ENCODE data around the gene PA2G4.
"Not testable (repeated sequence)": the region's sequence is repeated elsewhere in the genome, so short reads cannot be mapped to it uniquely, and the experiment has no call there.

PA2G4 gene

DNA sequence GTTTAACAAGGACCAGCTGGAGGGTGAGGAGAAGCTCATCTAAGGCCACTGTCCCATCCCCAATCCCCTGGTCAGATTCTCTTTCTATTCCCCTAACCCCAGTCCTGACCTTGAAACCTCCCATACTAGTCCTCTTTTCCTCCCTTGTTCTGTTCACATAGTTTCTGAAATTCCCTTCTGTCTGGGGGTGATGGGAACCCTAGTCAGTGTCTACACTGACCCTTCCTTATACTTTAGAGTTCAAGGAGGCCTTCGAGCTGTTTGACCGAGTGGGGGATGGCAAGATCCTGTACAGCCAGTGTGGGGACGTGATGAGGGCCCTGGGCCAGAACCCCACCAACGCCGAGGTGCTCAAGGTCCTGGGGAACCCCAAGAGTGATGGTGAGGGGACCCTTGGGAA lies 50.5 kb downstream of the PA2G4 start:
- no peak for DNase-seq

DNA sequence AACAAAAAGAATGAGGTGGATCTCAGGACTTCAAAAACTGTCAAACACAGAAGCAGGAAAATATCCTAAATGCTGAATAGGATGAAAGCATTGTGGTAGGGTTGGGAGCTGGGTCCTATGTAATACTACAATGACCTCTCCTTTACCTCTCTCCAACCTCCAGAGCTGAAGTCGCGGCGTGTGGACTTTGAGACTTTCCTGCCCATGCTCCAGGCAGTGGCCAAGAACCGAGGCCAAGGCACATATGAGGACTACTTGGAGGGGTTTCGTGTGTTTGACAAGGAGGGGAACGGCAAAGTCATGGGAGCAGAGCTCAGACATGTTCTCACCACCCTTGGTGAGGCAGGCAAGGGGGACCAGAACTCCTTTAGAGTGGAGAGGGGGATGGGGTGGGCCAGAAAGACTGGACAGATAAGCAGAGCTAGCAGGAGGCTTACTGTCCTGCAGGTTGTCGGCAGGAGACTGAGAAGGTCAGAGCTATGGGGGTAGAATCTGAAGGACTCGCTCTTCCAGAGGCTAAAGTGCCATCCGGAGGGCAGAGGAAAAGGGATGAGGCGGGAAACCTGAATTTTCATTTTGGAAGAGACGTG lies 51.0 kb downstream of the PA2G4 start:
- DNase-seq = no peak

DNA sequence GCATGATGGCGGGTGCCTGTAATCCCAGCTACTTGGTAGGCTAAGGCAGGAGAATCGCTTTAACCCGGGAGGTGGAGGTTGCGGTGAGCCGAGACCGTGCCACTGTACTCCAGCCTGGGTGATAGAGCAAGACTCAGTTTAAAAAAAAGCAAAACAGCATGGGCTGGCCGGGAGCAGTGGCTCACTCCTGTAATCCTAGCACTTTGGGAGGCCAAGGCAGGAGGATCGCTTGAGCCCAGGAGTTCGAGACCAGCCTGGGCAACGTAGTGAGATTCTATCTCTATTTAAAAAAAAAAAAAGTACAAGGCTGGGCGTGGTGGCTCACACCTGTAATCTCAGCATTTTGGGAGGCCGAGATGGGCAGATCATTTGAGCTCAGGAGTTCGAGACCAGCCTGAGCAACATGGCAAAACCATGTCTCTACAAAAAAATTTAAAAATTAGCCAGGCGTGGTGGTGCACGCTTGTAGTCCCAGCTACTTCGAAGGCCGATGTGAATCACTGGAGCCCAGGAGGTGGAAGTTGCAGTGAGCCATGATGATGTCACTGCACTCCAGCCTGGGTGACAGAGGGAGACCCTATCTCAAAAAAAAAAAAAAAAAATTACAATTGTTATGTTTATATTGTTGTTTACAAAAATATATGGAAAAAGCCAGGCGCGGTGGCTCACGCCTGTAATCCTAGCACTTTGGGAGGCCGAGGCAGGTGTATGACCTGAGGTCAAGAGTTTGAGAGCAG lies 52.3 kb downstream of the PA2G4 start:
- DNase-seq = not testable (repeated sequence)

DNA sequence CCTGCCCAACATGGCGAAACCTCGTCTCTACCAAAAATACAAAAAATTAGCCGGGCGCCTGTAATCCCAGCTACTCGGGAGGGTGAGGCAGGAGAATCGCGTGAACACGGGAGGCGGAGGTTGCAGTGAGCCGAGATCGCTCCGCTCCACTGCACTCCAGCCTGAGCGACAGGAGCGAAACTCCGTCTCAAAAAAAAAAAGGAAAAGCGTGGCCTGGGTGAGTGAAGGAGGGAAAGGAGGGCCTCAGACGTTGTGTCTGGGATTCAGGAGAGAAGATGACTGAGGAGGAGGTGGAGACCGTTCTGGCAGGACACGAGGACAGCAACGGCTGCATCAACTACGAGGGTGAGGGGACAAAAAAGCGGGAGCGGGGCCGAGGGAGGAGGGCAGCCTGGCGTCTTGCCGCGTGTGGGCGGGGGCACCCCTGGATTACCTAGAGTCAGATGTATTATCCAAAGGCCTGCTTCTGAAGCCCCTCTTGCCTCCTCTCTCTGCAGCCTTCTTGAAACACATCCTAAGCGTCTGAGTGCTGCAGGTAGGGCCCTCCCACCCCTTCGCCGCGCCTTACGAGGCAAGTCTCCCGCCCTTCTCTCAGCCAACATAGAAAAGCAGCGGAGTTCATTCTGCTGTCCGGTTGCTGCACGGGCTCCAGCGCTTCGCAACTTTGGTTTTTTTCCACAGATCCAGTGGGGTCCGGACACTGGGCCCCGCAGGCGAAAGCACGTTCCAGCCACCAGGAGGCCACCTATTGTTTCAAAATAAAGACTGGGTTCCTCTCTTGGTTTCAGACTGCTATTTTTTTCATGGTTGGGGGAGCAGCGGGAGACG lies 53.1 kb downstream of the PA2G4 start:
- DNase-seq = peak; percentile 80

DNA sequence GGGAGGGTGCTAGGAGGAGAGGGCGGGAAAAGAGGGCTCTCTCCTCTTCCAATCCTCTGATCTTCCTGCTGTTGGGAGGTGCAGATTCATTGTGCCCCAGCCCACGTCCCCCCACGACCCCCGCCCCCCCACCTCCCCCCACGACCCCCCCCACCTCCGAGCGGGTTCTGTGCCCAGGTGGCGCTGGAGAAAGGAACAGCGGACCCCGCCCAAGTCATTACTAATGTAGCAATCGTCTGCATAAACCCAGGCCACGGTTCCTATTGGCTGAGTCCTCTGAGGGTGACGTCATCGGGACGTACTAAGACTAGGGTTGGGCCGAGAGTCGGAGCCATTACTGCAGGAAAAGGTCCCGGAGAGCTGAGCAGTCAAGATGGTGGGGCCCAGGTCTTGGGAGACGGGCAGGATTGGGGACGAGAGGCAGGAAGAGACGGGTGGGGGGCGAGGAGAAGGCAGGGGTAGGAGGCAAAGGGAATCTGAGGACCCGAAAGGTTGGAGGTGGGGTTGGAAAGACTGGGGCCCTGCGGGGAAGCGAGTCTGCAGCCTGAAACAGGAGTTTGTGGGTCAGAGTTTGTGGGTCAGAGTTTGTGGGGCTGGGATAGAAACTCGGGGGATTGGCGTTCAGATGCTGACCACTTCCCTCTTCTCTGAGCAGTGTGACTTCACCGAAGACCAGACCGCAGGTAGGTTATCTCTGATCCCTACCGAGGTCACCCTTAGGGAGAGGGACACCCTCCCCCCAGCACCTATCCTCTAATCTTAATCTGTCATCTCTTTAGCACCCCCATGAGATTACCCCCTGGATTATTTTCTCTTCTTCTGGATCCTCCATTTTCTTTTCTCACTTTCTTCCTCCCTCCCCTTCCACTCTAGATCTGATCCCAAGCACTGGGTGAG lies 53.9 kb downstream of the PA2G4 start, which contains the start of gene MYL6:
Gene MYL6, plus strand, starts transcription at position 331 of the 897 bp plus-strand sequence. Its CDS starts 43 bp downstream, at position 374.
- DNase-seq = peak; percentile 87

DNA sequence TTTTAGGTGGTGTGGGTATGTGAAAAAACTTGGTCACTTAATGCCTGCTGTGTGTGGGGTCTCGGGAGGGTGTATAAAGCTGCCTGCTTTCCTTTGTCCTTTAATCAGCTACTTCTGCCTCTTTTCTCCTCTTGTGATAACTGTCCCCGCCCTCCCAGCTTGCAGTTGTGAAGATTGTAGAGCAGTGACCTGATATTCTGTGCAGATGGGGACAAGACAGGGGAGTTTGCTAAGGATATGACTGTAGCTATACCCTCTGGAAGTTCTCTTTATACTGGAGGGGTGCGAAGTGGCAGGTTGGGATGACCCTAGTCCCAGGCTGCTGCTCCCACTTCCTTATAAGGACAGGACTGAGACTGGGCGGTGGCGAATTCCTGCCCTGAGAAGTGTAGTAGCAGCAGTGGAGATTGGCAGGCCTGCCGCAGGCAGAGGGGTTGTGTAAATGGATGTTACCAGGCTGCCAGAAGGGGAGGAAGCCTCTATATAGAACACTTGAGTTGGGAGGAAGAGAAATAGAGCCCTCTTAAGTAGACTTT lies 54.6 kb downstream of the PA2G4 start:
- DNase-seq = no peak

DNA sequence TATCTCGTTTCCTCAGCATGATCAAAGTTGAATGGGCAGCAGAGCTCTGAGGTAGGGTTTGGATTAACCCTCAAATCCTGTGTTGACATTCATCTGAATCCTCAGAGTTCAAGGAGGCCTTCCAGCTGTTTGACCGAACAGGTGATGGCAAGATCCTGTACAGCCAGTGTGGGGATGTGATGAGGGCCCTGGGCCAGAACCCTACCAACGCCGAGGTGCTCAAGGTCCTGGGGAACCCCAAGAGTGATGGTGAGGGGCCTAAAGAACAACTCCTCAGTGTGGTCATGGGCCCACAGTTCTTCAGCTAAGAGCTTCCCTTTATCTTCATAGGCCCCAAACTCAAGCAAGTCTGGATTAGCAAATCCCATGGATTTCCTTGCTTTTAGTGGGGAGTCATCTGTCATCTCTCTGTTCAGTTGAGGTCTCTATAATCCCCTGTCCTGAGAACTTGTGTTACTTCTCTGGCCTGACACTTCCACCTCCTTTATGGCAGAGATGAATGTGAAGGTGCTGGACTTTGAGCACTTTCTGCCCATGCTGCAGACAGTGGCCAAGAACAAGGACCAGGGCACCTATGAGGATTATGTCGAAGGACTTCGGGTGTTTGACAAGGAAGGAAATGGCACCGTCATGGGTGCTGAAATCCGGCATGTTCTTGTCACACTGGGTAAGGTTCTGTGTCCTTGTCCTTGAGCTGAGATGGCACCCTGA lies 55.3 kb downstream of the PA2G4 start:
- no peak for DNase-seq

DNA sequence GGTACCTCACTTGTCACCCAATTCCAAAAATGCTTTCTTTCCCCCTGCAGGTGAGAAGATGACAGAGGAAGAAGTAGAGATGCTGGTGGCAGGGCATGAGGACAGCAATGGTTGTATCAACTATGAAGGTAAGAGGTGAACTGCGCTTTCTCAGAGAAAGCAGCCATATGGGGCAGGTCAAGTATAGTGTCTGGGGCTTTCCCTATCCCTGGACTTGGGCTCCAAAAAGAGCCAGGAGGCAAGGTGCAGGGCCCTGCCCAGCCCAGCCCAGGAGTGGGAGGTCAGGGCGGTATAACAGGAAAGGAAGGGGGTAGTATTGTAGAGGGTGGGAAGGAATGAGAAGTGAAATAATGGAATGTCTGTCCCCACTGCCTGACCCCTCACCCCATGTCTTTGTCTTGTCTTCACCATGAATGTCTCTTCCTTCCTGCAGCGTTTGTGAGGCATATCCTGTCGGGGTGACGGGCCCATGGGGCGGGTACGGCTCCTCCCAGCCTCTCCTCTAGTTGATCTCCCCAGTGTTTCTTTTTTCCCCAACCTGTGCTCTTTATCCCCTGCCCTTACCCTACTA lies 55.9 kb downstream of the PA2G4 start:
- DNase-seq = no peak

DNA sequence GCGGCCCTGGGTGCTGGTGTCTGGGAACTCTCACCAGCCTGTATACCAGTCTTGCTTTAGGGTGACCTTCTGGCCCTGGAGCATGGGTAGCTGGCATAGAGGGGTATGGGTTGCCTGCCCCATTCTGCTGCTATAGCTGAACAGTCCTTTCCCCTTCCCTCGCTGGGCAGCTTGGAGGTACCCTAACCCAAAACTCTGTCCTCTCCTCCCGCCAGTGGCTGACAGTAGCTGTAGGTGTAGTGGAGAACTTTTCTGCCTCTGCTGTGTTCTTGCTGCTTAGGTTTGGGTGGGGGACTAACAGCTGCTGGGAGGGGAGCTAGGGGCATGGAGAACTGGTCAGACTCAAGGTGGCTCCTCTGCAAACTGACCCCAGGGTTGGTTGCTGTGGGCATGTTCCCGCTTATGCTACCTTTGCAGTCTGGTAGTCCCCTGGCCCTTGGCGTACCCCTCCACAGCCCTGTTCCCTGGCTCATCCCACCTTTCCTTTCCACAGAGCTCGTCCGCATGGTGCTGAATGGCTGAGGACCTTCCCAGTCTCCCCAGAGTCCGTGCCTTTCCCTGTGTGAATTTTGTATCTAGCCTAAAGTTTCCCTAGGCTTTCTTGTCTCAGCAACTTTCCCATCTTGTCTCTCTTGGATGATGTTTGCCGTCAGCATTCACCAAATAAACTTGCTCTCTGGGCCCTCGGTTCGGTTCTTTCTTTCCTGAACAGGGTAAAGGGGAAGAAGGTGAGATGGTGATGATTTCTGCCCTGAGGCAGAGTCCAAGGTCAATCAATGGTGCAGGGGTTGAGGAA lies 56.7 kb downstream of the PA2G4 start:
- no peak for DNase-seq

DNA sequence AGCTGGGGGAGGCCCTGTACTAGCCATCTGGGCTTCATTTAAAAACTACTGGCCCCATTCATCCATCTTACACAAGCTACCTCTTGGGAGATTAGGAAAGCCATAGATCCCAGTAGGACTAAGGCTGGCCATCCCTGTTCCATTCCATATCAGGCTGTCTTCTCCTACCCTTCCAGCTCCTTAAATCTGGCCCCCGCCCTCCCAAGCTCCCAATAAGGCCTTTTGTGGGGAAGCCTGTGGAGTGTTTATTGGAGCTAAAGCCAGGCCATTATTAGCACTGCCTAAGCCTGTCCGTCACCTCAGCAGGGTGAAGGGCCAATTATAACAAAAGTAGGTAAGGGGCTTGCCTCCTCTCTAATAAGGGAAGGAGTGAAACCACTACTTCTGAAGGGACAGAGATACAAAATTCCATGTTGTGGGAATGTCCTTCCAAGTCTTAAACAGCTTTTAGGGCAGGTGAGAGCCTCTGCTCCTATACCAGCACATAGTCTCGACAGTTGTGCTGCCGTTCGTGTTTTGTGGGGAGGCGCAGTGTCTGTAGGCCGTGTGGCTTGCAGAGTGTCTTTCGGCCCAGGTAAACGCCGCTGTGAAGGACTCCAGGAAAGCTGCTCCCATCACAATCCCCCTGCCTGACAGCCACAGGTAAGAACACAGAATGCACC lies 57.5 kb downstream of the PA2G4 start:
- DNase-seq = no peak

DNA sequence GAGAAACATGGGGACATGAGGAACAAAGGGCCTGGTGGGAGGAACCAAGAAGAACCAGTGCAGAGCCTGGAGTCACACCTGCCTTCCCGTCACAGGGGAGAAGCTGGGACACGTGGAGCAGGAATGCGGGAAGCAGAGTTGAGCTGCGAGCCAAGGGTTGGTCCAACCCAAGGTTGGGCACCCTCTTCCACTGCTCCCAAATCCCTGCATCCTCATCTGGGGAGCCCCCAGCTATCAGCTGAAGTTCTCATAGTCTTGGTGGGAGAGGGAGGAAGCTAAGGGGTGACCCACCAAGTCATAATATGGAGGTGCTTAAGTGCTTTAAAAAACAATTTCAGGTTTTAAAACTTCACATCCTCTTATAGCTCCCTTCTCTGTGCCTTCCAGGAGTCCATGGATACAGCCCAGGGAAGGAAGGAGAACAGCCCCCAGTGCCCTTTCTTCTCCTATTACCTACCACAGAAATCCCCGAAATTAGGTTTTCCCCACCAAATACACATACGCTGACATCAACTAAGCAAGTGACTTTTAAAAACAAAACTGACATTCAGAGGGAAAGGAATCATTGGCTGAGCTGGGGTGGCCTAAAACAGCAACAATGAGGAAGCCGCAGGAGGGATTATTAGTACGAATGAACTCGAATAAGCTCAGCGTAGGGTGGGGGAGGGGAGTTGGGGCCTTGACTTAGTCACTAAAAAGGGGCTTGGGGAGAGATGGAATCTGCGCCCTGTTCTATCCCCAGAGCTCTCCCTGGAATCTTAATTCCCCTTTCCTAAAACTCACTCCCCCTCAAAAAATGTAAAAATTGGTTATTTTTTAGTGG lies 58.3 kb downstream of the PA2G4 start:
- DNase-seq = no peak
